Large intestine (tissue), 3 donors: ENCODE data around the gene PPP5C. TPM values are rescaled to one million over a fixed set of nuclear protein-coding genes. Genes with fewer than 3 reads are reported as not detected.

ENCODE experiments used
- DNase-seq, 2 donors: peaks; one replicate each; pipeline versions ENCODE4 v3.0.0 to v3.0.0-alpha.2; 2013
- H3K27ac ChIP-seq: one replicate; pipeline ENCODE4 v1.5.1; 2013; ENCODE audit warnings: low read length
- H3K27me3 ChIP-seq: 2 replicates; pipeline ENCODE4 v1.6.1; 2013; ENCODE audit warnings: low read length; ENCODE audit not compliant: control insufficient read depth, insufficient read depth
- H3K36me3 ChIP-seq: 2 replicates; pipeline ENCODE4 v1.6.1; 2013; ENCODE audit warnings: low read length; ENCODE audit not compliant: control insufficient read depth, insufficient read depth
- H3K4me1 ChIP-seq: one replicate; pipeline ENCODE4 v1.6.1; 2013; ENCODE audit warnings: low read length; ENCODE audit not compliant: control insufficient read depth, insufficient read depth
- H3K4me3 ChIP-seq: one replicate; pipeline ENCODE4 v1.5.1; 2013; ENCODE audit warnings: low read length
- H3K9me3 ChIP-seq: one replicate; pipeline ENCODE4 v1.6.1; 2013; ENCODE audit warnings: mild to moderate bottlenecking, low read depth, low read length, moderate library complexity; ENCODE audit not compliant: control insufficient read depth
- WGBS: methylation state at CpG from one replicate; pipeline ENCODE4 v1.1.5; 2013; ENCODE audit warnings: low lambda C conversion rate; ENCODE audit not compliant: insufficient coverage; 5-methylcytosine and 5-hydroxymethylcytosine counted together
- polyA plus RNA-seq: library from polyadenylated mRNA; unstranded; fragments of 120-200 nt; gene quantifications from one replicate; pipeline ENCODE4 v1.2.1, GENCODE V29; 2013

Gene PPP5C
- polyA plus RNA-seq, 1 donor = 59.5 TPM

DNA sequence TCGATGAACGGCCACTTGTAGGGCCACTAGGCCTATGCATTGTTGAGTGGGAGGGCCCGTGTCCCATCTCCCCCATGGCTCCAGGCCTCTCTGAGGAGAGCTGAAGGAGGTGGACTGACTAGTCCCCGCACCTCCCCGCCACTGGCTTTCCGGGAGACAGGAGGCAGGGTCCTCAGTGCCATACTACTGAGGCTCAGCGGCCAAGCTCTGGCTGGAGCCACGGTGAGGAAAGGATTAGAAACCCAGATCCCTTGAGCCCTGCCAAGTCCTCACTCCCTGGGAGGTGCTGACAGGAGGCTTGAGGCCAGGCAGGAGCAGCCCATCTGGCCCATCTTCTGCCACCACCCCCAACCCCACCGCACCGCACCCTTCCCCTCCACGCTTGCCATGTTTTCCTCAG, 37.5 kb downstream of the PPP5C start:
- no peaks in the 10 kb centered on the region for H3K4me1 ChIP-seq
- H3K36me3 ChIP-seq = peaks cover 81% of the 10 kb centered on the region
- H3K4me3 ChIP-seq = no peak overlapping the region
- H3K27ac ChIP-seq = no peak overlapping the region
- no peaks in the 10 kb centered on the region for H3K9me3 ChIP-seq
- no CpG with 5 or more reads among the region's 11 CpGs for WGBS
- no peaks in the 10 kb centered on the region for H3K27me3 ChIP-seq
- DNase-seq = no peak

DNA sequence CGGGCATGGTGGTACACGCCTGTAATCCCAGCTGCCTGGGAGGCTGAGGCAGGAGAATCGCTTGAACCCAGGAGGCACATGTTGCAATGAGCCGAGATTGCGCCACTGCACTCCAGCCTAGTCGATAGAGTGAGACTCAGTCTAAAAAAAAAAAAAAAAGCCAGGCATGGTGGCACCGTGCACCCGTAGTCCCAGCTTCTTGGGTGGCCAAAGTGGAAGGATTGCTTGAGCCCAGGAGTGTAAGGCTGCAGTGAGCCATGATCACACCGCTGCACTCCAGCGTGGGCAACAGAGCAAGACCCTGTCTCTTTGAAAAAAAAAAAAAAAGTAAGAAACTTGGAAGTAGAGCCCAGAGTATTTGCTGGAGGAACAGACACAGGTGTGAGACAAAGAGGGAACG, 38.7 kb downstream of the PPP5C start:
- no peak overlapping the region for H3K4me3 ChIP-seq
- no peaks in the 10 kb centered on the region for H3K9me3 ChIP-seq
- H3K27ac ChIP-seq = no peak overlapping the region
- H3K36me3 ChIP-seq = peaks cover 85% of the 10 kb centered on the region
- H3K4me1 ChIP-seq = no peaks in the 10 kb centered on the region
- DNase-seq = no peak
- WGBS = 100% methylated on average over 1 of the region's 11 CpGs
- H3K27me3 ChIP-seq = no peaks in the 10 kb centered on the region

DNA sequence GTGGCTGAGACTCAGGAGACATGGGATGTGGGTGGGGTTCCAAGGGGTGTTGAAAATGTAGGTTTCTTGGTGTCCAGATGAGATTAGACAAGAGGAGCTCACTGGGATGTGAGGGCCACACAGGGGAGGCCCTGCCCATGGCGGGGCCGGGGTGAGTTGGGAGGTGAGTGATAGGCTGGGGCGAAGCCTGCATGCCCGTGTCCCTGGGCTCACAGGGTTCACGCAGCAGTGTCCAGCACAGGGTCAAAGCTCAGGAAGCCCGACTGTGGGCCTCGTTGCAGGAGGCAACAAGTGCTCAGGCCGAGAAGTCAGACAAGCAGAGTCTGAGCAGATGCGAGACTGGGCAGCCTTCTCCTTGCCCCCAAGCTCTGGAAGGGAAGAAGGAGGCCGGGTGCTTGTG, 39.3 kb downstream of the PPP5C start:
- DNase-seq = no peak
- Histone ChIP-seq H3K36me3 (peaks cover 90% of the 10 kb centered on the region), H3K9me3 (no peaks in the 10 kb centered on the region), H3K4me1 (no peaks in the 10 kb centered on the region), H3K27me3 (no peaks in the 10 kb centered on the region), H3K27ac (no peak overlapping the region), H3K4me3 (no peak overlapping the region)
- no CpG with 5 or more reads among the region's 10 CpGs for WGBS

DNA sequence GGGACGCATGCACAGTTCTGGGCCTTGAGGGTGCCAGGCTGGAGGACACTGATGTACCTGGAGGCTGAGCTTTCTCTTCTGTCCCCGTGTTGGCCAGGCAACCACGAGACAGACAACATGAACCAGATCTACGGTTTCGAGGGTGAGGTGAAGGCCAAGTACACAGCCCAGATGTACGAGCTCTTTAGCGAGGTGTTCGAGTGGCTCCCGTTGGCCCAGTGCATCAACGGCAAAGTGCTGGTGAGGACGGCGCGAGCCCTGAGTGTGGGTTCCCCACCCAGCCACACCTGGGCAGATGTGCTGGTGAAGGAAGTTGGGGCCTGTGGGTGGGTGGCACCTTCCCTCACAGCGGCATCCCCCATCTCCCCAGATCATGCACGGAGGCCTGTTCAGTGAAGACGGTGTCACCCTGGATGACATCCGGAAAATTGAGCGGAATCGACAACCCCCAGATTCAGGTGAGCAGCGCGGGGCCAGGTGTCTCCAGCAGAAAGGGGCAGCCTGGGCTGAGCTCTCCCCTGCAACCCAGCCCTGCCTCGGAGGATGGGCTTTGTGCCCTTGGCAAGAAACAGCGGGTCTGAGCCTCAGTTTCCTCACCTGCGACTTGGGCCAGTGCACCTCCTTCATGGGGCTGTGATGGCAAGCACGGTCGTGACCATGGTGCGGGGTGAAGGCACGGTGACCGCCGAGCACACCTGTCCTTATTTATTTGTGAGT, 40.3 kb downstream of the PPP5C start:
- no peak for DNase-seq
- H3K4me3 ChIP-seq = no peak overlapping the region
- no peaks in the 10 kb centered on the region for H3K9me3 ChIP-seq
- peaks cover 89% of the 10 kb centered on the region for H3K36me3 ChIP-seq
- peaks cover 2% of the 10 kb centered on the region for H3K4me1 ChIP-seq
- H3K27ac ChIP-seq = no peak overlapping the region
- no peaks in the 10 kb centered on the region for H3K27me3 ChIP-seq
- no CpG with 5 or more reads among the region's 30 CpGs for WGBS

DNA sequence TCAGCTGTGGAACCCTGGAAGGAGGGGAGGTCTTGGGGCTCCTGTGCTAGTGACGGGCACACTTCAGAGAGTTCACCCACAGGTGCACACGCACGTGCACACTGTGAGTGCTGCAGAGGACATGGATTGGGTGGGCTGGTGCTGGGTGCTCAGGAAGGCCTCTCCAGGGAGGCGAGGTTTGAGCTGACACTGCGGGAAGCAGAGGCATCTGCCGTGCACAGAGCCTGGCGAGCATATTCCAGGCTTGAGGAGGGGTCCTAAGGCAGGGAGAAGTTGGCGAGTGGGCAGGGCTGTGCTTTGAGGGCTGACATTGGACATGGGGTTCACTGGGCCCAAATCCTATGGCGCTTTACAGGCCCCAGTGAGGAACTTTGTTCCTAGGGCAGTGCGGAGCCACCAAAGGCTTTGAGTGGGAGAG, 40.8 kb downstream of the PPP5C start:
- peaks cover 83% of the 10 kb centered on the region for H3K36me3 ChIP-seq
- DNase-seq = no peak
- 100% methylated on average over 1 of the region's 10 CpGs for WGBS

DNA sequence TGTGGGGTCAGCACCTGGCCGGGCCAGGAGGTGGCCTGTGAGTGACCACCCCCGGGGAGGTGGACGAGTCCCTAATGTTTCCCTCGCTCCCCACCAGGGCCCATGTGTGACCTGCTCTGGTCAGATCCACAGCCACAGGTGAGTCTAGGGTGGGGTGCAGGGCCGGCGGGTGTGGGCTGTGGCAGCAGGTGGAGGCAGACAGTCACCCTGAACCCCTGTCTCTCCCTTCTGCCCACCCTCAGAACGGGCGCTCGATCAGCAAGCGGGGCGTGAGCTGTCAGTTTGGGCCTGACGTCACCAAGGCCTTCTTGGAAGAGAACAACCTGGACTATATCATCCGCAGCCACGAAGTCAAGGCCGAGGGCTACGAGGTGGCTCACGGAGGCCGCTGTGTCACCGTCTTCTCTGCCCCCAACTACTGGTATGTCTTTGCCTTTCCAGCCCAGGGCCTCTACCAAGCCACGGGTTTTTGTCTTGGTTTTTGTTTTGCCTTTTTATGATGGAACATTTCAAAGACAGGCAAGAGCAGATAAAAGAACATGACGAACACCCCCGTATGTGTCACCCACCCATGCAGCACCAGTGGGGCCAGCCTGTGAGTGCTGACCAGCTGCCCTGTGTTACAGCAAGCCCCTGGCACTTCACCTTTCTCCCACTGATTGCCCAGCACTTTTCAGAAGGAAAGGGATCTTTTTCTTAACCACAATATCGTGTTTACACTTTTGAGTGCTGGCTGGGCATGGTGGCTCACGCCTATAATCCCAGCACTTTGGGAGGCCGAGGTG, 41.6 kb downstream of the PPP5C start:
- DNase-seq = no peak
- H3K36me3 ChIP-seq = peaks cover 75% of the 10 kb centered on the region
- no peaks in the 10 kb centered on the region for H3K9me3 ChIP-seq
- peaks cover 2% of the 10 kb centered on the region for H3K4me1 ChIP-seq
- no CpG with 5 or more reads among the region's 25 CpGs for WGBS
- H3K4me3 ChIP-seq = no peak overlapping the region
- no peaks in the 10 kb centered on the region for H3K27me3 ChIP-seq
- no peak overlapping the region for H3K27ac ChIP-seq

More for the DNA sequence above, 40.8 kb downstream of the PPP5C start:
- Histone ChIP-seq H3K4me1 (peaks cover 2% of the 10 kb centered on the region), H3K27me3 (no peaks in the 10 kb centered on the region), H3K9me3 (no peaks in the 10 kb centered on the region), H3K4me3 (no peak overlapping the region), H3K27ac (no peak overlapping the region)

DNA sequence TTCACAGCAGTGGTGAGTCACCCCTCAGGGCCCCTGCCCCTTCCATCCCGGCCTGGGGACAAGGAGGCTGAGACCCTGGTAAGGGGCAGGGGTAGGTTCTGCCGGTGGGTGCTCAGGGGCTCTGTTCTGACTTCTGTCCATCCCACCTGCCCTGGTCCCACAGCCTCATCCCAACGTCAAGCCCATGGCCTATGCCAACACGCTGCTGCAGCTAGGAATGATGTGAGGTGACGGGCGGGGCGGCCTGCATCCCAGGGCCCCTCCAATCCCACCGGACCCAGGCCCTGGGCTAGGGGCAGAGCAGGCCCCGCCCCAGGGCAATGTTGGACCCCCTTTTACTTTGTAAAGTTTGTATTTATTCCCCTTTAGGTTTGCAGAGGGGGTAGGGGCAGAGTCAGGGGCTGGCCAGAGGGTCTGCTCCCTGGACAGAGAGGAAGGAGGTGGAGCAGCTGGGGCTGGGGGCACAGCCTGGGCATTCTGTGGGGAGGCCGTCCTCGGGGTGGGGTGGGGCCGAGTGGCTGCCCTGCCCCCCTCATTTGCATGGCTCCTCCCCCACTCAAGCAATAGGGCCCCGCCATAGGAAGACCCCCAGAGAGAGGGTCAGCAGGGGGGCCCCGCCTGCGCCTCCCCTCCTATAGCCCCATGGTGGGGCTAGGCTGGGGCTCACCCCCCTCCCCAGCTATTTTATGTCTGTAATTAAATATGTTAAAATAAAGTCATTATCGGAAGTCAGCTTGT, 43.4 kb downstream of the PPP5C start:
- Histone ChIP-seq H3K9me3 (no peaks in the 10 kb centered on the region), H3K27me3 (no peaks in the 10 kb centered on the region), H3K4me1 (peaks cover 2% of the 10 kb centered on the region), H3K4me3 (no peak overlapping the region), H3K36me3 (peaks cover 57% of the 10 kb centered on the region), H3K27ac (no peak overlapping the region)
- DNase-seq = no peak
- no CpG with 5 or more reads among the region's 16 CpGs for WGBS

DNA sequence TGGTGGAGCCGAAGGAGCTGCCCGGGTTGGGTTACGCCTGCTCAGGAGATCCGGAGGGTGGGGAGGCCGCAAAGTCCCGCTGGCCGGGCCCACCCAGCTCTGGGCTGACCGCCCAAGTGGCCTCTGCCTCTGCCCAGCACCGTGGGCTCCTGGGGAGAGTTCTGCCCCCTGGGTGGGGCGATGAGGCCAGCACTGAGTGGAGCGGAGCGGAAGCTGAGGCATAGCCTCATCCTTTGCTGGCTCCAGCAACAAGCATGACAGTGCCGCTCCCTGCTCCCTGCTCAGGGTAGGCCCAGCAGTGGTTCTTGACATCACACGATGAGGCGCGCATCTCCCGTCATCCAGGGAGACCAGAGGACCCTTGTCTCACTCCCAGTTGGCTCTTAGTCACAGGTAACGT, 44.0 kb downstream of the PPP5C start:
- Histone ChIP-seq H3K4me1 (peaks cover 2% of the 10 kb centered on the region), H3K9me3 (no peaks in the 10 kb centered on the region), H3K4me3 (no peak overlapping the region), H3K27me3 (no peaks in the 10 kb centered on the region), H3K27ac (no peak overlapping the region), H3K36me3 (peaks cover 55% of the 10 kb centered on the region)
- WGBS = no CpG with 5 or more reads among the region's 18 CpGs
- no peak for DNase-seq

DNA sequence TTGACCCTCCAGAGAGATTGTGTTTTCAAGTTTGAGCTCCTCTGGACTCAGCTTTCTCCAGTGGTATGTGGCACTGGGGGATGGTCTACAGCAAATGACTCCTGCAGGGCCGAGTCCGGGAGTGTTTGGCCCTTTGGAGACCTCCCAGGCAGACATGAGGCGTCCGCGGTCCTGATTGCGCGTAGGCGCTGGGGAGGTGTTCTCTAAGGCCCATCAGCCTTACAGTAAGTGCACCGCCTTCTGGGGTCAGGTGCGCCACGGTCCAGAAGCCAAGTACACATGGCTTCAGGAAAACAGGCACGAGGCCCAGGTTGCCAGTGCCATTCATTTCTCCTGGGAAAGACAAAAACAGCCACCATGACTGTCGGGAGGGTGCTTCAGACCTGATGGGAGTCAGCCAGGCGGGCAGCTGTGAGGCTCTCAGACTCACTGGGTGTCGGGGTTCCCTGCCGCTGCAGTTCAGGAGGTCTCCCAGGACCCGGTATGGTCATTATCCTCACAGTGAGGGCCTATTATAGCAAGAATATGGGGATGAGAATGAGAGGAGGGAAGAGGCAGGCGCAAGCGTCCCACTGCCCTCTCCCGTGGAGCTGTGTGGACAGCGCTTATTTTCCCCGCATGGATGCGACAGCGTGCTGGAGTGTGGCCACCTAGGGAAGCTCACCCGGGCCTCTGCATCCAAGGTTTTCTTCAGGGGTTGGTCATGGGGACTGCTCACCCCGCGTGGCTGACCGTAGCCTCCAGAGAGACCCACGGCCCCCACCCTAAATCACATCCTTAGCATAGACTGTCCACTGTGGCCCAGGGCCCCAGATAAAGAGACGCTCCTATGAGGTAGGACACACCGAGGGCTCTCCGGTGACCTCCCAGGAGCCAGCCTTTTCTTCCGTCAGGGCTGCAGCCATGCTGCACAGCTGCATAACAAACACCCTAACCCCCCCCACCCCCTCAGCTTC, 44.7 kb downstream of the PPP5C start:
- WGBS = no CpG with 5 or more reads among the region's 33 CpGs
- Histone ChIP-seq H3K27me3 (no peaks in the 10 kb centered on the region), H3K4me1 (peaks cover 2% of the 10 kb centered on the region), H3K9me3 (no peaks in the 10 kb centered on the region), H3K36me3 (peaks cover 50% of the 10 kb centered on the region), H3K4me3 (no peak overlapping the region), H3K27ac (no peak overlapping the region)
- no peak for DNase-seq
